H1 (cell line): ENCODE data around the gene TAF1L. TPM values are rescaled to one million over a fixed set of nuclear protein-coding genes. Genes with fewer than 3 reads are reported as not detected.

Source experiments
- CTCF ChIA-PET: fragments of 300-600 bp; sonication (Branson Sonifier 250); formaldehyde crosslinking; loops from one replicate; lab custom pipeline; 2021; ENCODE audit not compliant: partially characterized antibody; lab: Charles Lee
- POLR2A ChIA-PET: fragments of 300-600 bp; sonication (Branson Sonifier 250); formaldehyde crosslinking; loops from one replicate; lab custom pipeline; 2021; ENCODE audit warnings: inconsistent platforms; ENCODE audit not compliant: partially characterized antibody; lab: Charles Lee
- DNase-seq, 2 experiments: peaks; one replicate each; pipeline versions ENCODE4 v3.0.0 to v3.0.0-alpha.2; 2010 to 2022; ENCODE audit warnings: low spot score in 2 of 2, low read depth in 1 of 2, mixed read lengths in 1 of 2
- FAIRE-seq: peaks from 2 replicates; lab custom pipeline; 2011; peaks lifted over from hg19 to GRCh38; lab: Jason Lieb, UNC
- H2AFZ ChIP-seq: 2 replicates; pipeline ENCODE4 v1.8.1; 2012; ENCODE audit warnings: low read length, inconsistent platforms
- H2AK5ac ChIP-seq: 2 replicates; pipeline ENCODE4 v1.6.1; 2013; ENCODE audit warnings: low read depth, low read length
- H2BK120ac ChIP-seq: replicated peaks from 2 replicates; pipeline ENCODE3; 2013; ENCODE audit warnings: low read depth, low read length, inconsistent platforms
- H2BK12ac ChIP-seq: 2 replicates; pipeline ENCODE4 v1.6.1; 2013; ENCODE audit warnings: low read depth, low read length
- H2BK15ac ChIP-seq: 2 replicates; pipeline ENCODE4 v1.6.1; 2013; ENCODE audit warnings: low read length
- H2BK20ac ChIP-seq: 2 replicates; pipeline ENCODE4 v1.6.1; 2013; ENCODE audit warnings: low read length
- H2BK5ac ChIP-seq: 2 replicates; pipeline ENCODE4 v1.6.1; 2013; ENCODE audit warnings: low read depth, low read length
- H3K14ac ChIP-seq: 2 replicates; pipeline ENCODE4 v1.6.1; 2013; ENCODE audit warnings: inconsistent platforms; ENCODE audit not compliant: insufficient read length
- H3K18ac ChIP-seq: 2 replicates; pipeline ENCODE4 v1.6.1; 2013; ENCODE audit warnings: low read length; ENCODE audit errors: extremely low read depth
- H3K23ac ChIP-seq: 2 replicates; pipeline ENCODE4 v1.6.1; 2013; ENCODE audit warnings: inconsistent platforms; ENCODE audit not compliant: insufficient read length
- H3K23me2 ChIP-seq: 2 replicates; pipeline ENCODE4 v1.6.1; 2013; ENCODE audit warnings: low read depth, low read length
- H3K27ac ChIP-seq: 2 replicates; pipeline ENCODE4 v1.6.1; 2011; ENCODE audit warnings: low read depth, low read length, inconsistent platforms
- H3K27me3 ChIP-seq, 4 experiments: replicated peaks in 1 of 4; 1 replicate in 1 of 4; 2 replicates in 3 of 4; pipeline versions ENCODE4 v1.6.1 to v1.8.1; 2011 to 2013; ENCODE audit warnings: low read length in 3 of 4, mild to moderate bottlenecking in 3 of 4, inconsistent platforms in 2 of 4, mixed read lengths in 2 of 4, moderate library complexity in 1 of 4; ENCODE audit not compliant: control insufficient read depth in 3 of 4, insufficient read depth in 3 of 4; ENCODE audit errors: extremely low read depth in 1 of 4
- H3K36me3 ChIP-seq, 4 experiments: 2 replicates each; pipeline versions ENCODE4 v1.6.1 to v1.8.1; 2011 to 2013; ENCODE audit warnings: mild to moderate bottlenecking in 4 of 4, low read length in 3 of 4, moderate library complexity in 2 of 4, control low read depth in 1 of 4, inconsistent platforms in 1 of 4; ENCODE audit not compliant: insufficient read depth in 4 of 4, control insufficient read depth in 2 of 4
- H3K4ac ChIP-seq: replicated peaks from 2 replicates; pipeline ENCODE3; 2013; ENCODE audit warnings: low read length, low read depth, mixed read lengths, inconsistent platforms; ENCODE audit not compliant: insufficient read length
- H3K4me1 ChIP-seq, 4 experiments: replicated peaks in 1 of 4; 1 replicate in 1 of 4; 2 replicates in 3 of 4; pipeline versions ENCODE4 v1.6.1 to v1.8.1; 2011 to 2013; ENCODE audit warnings: low read length in 3 of 4, inconsistent platforms in 2 of 4, mixed read lengths in 1 of 4; ENCODE audit not compliant: insufficient read depth in 4 of 4, control insufficient read depth in 3 of 4
- H3K4me2 ChIP-seq, 2 experiments: 2 replicates each; pipeline versions ENCODE4 v1.6.1 to v1.8.1; 2011 to 2013; ENCODE audit warnings: low read depth in 2 of 2, low read length in 2 of 2, control low read depth in 1 of 2, inconsistent platforms in 1 of 2, mild to moderate bottlenecking in 1 of 2; ENCODE audit not compliant: insufficient read depth in 1 of 2
- H3K4me3 ChIP-seq, 4 experiments: fragments of 200-600, 300-600 bp in 1 of 4; sonication (generic), shearing (Covaris generic), sonication (Bioruptor Twin) in 1 of 4; 2 replicates each; pipeline versions ENCODE4 v1.5.1 to v1.8.1; 2011 to 2016; ENCODE audit warnings: low read length in 4 of 4, low read depth in 3 of 4, control low read depth in 2 of 4, inconsistent platforms in 2 of 4, mild to moderate bottlenecking in 2 of 4, mixed read lengths in 1 of 4, moderate library complexity in 1 of 4; ENCODE audit not compliant: insufficient read depth in 2 of 4; ENCODE audit errors: extremely low read depth in 1 of 4
- H3K56ac ChIP-seq: replicated peaks from 2 replicates; pipeline ENCODE3; 2013; ENCODE audit warnings: low read depth, mild to moderate bottlenecking, mixed read lengths, low read length, inconsistent platforms; ENCODE audit not compliant: insufficient read length
- H3K79me1 ChIP-seq: 2 replicates; pipeline ENCODE4 v1.6.1; 2013; ENCODE audit warnings: low read depth, low read length, control low read depth
- H3K79me2 ChIP-seq, 2 experiments: 2 replicates each; pipeline versions ENCODE4 v1.6.1 to v1.8.1; 2012 to 2013; ENCODE audit warnings: low read length in 2 of 2, mild to moderate bottlenecking in 2 of 2, inconsistent platforms in 1 of 2; ENCODE audit not compliant: insufficient read depth in 2 of 2, control insufficient read depth in 1 of 2
- H3K9ac ChIP-seq, 4 experiments: replicated peaks in 1 of 4; 1 replicate in 1 of 4; 2 replicates in 3 of 4; pipeline versions ENCODE4 v1.6.1 to v1.8.1; 2011 to 2013; ENCODE audit warnings: low read depth in 3 of 4, low read length in 3 of 4, control low read depth in 2 of 4, mild to moderate bottlenecking in 2 of 4, moderate library complexity in 2 of 4, inconsistent platforms in 1 of 4; ENCODE audit errors: extremely low read depth in 1 of 4
- H3K9me3 ChIP-seq, 2 experiments: 2 replicates each; pipeline versions ENCODE4 v1.6.1 to v1.8.1; 2012 to 2013; ENCODE audit warnings: mild to moderate bottlenecking in 2 of 2, moderate library complexity in 2 of 2, control low read depth in 1 of 2, inconsistent platforms in 1 of 2, low read depth in 1 of 2, low read length in 1 of 2, mixed read lengths in 1 of 2; ENCODE audit not compliant: insufficient read depth in 2 of 2
- H4K20me1 ChIP-seq, 2 experiments: replicated peaks in 1 of 2; 2 replicates each; pipeline versions ENCODE3 to v1.8.1; 2011 to 2013; ENCODE audit warnings: inconsistent platforms in 2 of 2, low read length in 2 of 2, mild to moderate bottlenecking in 1 of 2; ENCODE audit not compliant: insufficient read depth in 2 of 2, control insufficient read depth in 1 of 2
- H4K5ac ChIP-seq: 2 replicates; pipeline ENCODE4 v1.6.1; 2013; ENCODE audit warnings: low read length, low read depth, mixed read lengths, inconsistent platforms; ENCODE audit not compliant: insufficient read length
- H4K8ac ChIP-seq: 2 replicates; pipeline ENCODE4 v1.8.0; 2013; ENCODE audit warnings: mild to moderate bottlenecking, moderate library complexity, low read length, inconsistent platforms; ENCODE audit not compliant: insufficient read depth; ENCODE audit errors: extremely low read depth
- H4K91ac ChIP-seq: replicated peaks from 2 replicates; pipeline ENCODE3; 2013; ENCODE audit warnings: low read length, mixed read lengths, inconsistent platforms; ENCODE audit not compliant: insufficient read length
- ASH2L ChIP-seq: fragments of 200-600, 300-600 bp; sonication (generic); IDR thresholded peaks from one replicate; pipeline ENCODE4 v1.7.1; 2017; ENCODE audit warnings: low read length
- CTBP2 ChIP-seq: IDR thresholded peaks from 2 replicates; pipeline ENCODE4 v1.7.0; 2011; ENCODE audit warnings: borderline replicate concordance, mild to moderate bottlenecking, moderate library complexity, mixed read lengths, low read length; ENCODE audit not compliant: insufficient read depth, insufficient read length
- GTF2F1 ChIP-seq: IDR thresholded peaks from 2 replicates; pipeline ENCODE4 v1.6.1; 2012; ENCODE audit warnings: low read depth, low read length, improper control_type of control experiment, borderline replicate concordance
- JUN ChIP-seq: IDR thresholded peaks from 2 replicates; pipeline ENCODE4 v1.6.1; 2011; ENCODE audit warnings: low read depth, mild to moderate bottlenecking, improper control_type of control experiment, low read length
- JUND ChIP-seq: IDR thresholded peaks from 2 replicates; pipeline ENCODE4 v1.6.1; 2011; ENCODE audit warnings: mild to moderate bottlenecking, improper control_type of control experiment, low read length
- KDM1A ChIP-seq: fragments of 200-600, 300-600 bp; sonication (generic); IDR thresholded peaks from 2 replicates; pipeline ENCODE4 v1.7.1; 2016; ENCODE audit warnings: mild to moderate bottlenecking, low read length, borderline replicate concordance
- KDM5A ChIP-seq: fragments of 200-600 bp; IDR thresholded peaks from 2 replicates; pipeline ENCODE4 v1.7.1; 2012; ENCODE audit warnings: mild to moderate bottlenecking, low read length, inconsistent platforms, mixed read lengths
- POLR2AphosphoS5 ChIP-seq: IDR thresholded peaks from 2 replicates; pipeline ENCODE4 v1.6.1; 2011; ENCODE audit warnings: low read depth, low read length
- POU5F1 ChIP-seq: IDR thresholded peaks from 2 replicates; pipeline ENCODE4 v1.6.1; 2011; ENCODE audit warnings: low read depth, mild to moderate bottlenecking, low read length, moderate library complexity
- RBBP5 ChIP-seq: IDR thresholded peaks from 2 replicates; pipeline ENCODE4 v1.7.1; 2012; ENCODE audit warnings: low read depth, mild to moderate bottlenecking, inconsistent platforms, low read length, moderate library complexity, borderline replicate concordance
- SIN3A ChIP-seq, 2 experiments: IDR thresholded peaks in 1 of 2; conservative IDR thresholded peaks in 1 of 2; 2 replicates each; pipeline ENCODE4 v1.6.1; 2011 to 2012; ENCODE audit warnings: low read length in 2 of 2, improper control_type of control experiment in 1 of 2, low read depth in 1 of 2, mild to moderate bottlenecking in 1 of 2
- SP1 ChIP-seq: IDR thresholded peaks from 2 replicates; pipeline ENCODE4 v1.6.1; 2011; ENCODE audit warnings: low read depth, low read length
- SP2 ChIP-seq: IDR thresholded peaks from 2 replicates; pipeline ENCODE4 v1.6.1; 2012; ENCODE audit warnings: mild to moderate bottlenecking, low read length, inconsistent platforms
- TAF7 ChIP-seq: optimal IDR thresholded peaks from 2 replicates; pipeline ENCODE3; 2011; ENCODE audit warnings: low read depth, mild to moderate bottlenecking, inconsistent platforms, low read length, moderate library complexity, borderline replicate concordance
- TCF12 ChIP-seq: IDR thresholded peaks from 2 replicates; pipeline ENCODE4 v1.6.1; 2011; ENCODE audit warnings: low read depth, mild to moderate bottlenecking, low read length
- WGBS, 2 experiments: shearing (Covaris generic) in 1 of 2; methylation state at CpG; one replicate each; pipeline versions ENCODE4 v1.1.6 to v1.1.7; 2013 to 2015; ENCODE audit warnings: low lambda C conversion rate in 2 of 2, mixed read lengths in 2 of 2, inconsistent platforms in 1 of 2, low coverage in 1 of 2, missing lambda C conversion rate in 1 of 2; ENCODE audit not compliant: insufficient replicate concordance in 2 of 2, insufficient coverage in 1 of 2, insufficient read length in 1 of 2; ENCODE audit errors: extremely low coverage in 1 of 2, missing lambda C conversion rate in 1 of 2; 5-methylcytosine and 5-hydroxymethylcytosine counted together
- polyA plus RNA-seq, 7 experiments: library from polyadenylated mRNA; depleted of rRNA in 3 of 7; stranded (reverse) in 5 of 7; unstranded in 2 of 7; fragments of >200 nt in 5 of 7; fragments of 200-250 nt in 2 of 7; gene quantifications; 1 replicate in 5 of 7; 2 replicates in 1 of 7; 4 replicates in 1 of 7; pipeline versions ENCODE4 v1.2.1 to v1.2.3, GENCODE V29; 2011 to 2013; ENCODE audit warnings: missing spikeins in 2 of 7, mixed read lengths in 2 of 7
- total RNA-seq: library from RNA; stranded (reverse); fragmentation: NEBNext Ultra II Directional; extraction: Animal tissue kit (Norgen Biotek cat#: 25700); gene quantifications from 2 replicates; pipeline ENCODE4 v1.2.1, GENCODE V29; 2021

The TAF1L gene
- total and polyA plus RNA-seq, 2 of the 8 experiments (the other 6 are each of a cell fraction or from before 2014, with no cell fraction given) = not detected

DNA sequence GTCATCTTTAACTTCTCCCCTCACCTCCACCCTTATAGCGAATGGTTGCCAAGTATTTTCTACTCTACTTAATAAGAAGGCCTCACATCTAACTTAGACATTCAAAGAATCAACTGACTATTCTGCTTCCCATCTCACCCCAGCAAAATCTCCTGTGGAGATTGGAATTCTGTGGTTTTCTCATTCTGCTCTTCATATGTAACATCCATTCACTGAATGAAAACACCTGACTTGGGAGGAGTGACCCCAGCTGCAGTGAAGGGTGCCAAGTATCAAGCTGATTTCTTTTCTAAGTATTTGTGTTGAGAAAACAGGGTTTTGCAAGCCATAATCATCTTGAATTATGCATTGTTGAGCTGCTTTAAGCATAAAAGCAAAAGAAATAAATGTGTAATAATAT, 42.5 kb upstream of the TAF1L start:
- Histone ChIP-seq H4K5ac (no peak overlapping the region), H2BK20ac (no peak overlapping the region), H2BK5ac (no peak overlapping the region), H3K27ac (no peak overlapping the region), H3K9me3 (peaks cover 7 to 8% of the 10 kb centered on the region in 2 experiments; a peak in 2 of 4 replicates), H3K79me1 (no peaks in the 10 kb centered on the region), H3K9ac (no peak overlapping the region), H3K23ac (no peak overlapping the region), H4K8ac (no peak overlapping the region), H3K4me1 (no peaks in the 10 kb centered on the region), H2BK15ac (no peak overlapping the region), H3K4me3 (no peak overlapping the region), H3K27me3 (no peaks in the 10 kb centered on the region), H3K56ac (no peak overlapping the region), H3K79me2 (no peaks in the 10 kb centered on the region), H2BK12ac (no peak overlapping the region), H3K4ac (no peak overlapping the region), H2BK120ac (no peak overlapping the region), H2AFZ (no peak overlapping the region), H3K18ac (no peak overlapping the region), H4K91ac (no peak overlapping the region), H2AK5ac (no peak overlapping the region), H3K14ac (no peak overlapping the region), H4K20me1 (no peaks in the 10 kb centered on the region), H3K4me2 (no peak overlapping the region), H3K36me3 (no peaks in the 10 kb centered on the region), H3K23me2 (no peaks in the 10 kb centered on the region)
- CTCF ChIA-PET = no interaction called here
- POLR2A ChIA-PET = no interaction called here
- DNase-seq (no peak), FAIRE-seq (no peak)
- TF ChIP-seq POU5F1 (no peak), GTF2F1 (no peak), SP2 (no peak), POLR2AphosphoS5 (no peak), JUN (no peak), JUND (no peak), ASH2L (no peak), TCF12 (no peak), SIN3A (conservative IDR thresholded peaks at IDR 0.05 in 1 of 2, IDR thresholded peaks at IDR 0.05 in 1 of 2; ENCODE audit: low read depth in 1 of 2, low read length in 2 of 2) (no peak), KDM5A (no peak), KDM1A (no peak), SP1 (no peak), RBBP5 (no peak), CTBP2 (no peak), TAF7 (no peak)
- 82% methylated on average over 1 of the region's 1 CpG; no CpG with 5 or more reads in 1 of the 2 experiments for WGBS, 2 experiments
